LoVo (cell line): Measurements from ENCODE around the gene GPR50.

Source experiments
- DNase-seq: peaks from one replicate; pipeline ENCODE4 v3.0.0-alpha.2; 2016; ENCODE audit warnings: low spot score

Gene GPR50

DNA sequence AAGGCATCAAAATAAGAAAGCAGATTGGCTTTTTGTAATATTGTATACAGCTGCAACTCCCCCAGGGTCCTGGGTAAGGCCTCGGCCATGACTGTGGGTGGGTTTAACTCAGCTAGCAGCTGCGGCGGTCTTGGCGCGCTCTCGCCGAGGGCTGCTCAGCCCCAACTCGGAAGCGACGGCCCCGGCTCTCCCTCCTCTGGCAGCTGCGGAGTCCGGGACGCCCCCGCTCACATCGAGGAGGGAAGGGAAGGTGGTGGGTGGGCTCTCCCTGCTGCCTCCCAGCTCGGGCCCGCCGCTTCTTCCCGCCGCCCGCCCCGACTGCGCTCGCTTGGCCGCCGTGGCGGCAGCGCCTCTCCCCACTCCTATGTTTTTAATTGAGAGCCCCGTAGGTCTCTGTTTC is 51.2 kb downstream of the GPR50 start:
- no peak for DNase-seq

GRCh38 chrX:151228935-151229334 is 52.6 kb downstream of the GPR50 start:
- no peak for DNase-seq
